C4-2B (cell line): Measurements from ENCODE around the gene RNMT.
A peak's percentile ranks its signal among the peaks of the same experiment; 100 is the strongest.
"Not testable (repeated sequence)": the region's sequence is repeated elsewhere in the genome, so short reads cannot be mapped to it uniquely, and the experiment has no call there.

ENCODE experiments used
- H3K27ac ChIP-seq: fragments of 450-650 bp; 2 replicates; pipeline ENCODE4 v1.5.1; 2017
- CTCF ChIP-seq: fragments of 450-650 bp; conservative IDR thresholded peaks from 2 replicates; pipeline ENCODE4 v1.5.1; 2017; ENCODE audit warnings: mild to moderate bottlenecking
- ZFX ChIP-seq: fragments of 450-650 bp; IDR thresholded peaks from 2 replicates; pipeline ENCODE4 v1.6.1; 2017

Gene RNMT

GRCh38 chr18:13726232-13726971 is at the start of gene RNMT, which contains the start of gene FAM210A:
TSS of gene RNMT (plus strand) at chr18:13726673. CDS start at chr18:13731518, 4,845 bp downstream.
TSS of gene FAM210A (minus strand) at chr18:13726558. CDS start at chr18:13682077, 44,481 bp downstream.
- 0 out of 2 replicates have a peak, but pooled peaks have one; percentile 9 for TF ChIP-seq CTCF
- peak; percentile 79 for TF ChIP-seq ZFX
- peak within 1 kb of the TSS; percentile 82 for H3K27ac ChIP-seq

GRCh38 chr18:13677350-13677749 is 49.1 kb upstream of the RNMT start:
- not testable (repeated sequence) for H3K27ac ChIP-seq

- H3K27ac ChIP-seq = no peak overlapping the region
- no peak for TF ChIP-seq ZFX
- peak; percentile 82 for TF ChIP-seq CTCF
These were observed 45.9 kb upstream of the RNMT start for GRCh38 chr18:13680612-13681011.

GRCh38 chr18:13681701-13682100 is 44.8 kb upstream of the RNMT start:
- TF ChIP-seq ZFX = no peak
- TF ChIP-seq CTCF = no peak
- H3K27ac ChIP-seq = no peak overlapping the region

- no peak overlapping the region for H3K27ac ChIP-seq
- TF ChIP-seq CTCF = no peak
- TF ChIP-seq ZFX = no peak
These were observed 41.9 kb upstream of the RNMT start for GRCh38 chr18:13684546-13684945.

- no peak overlapping the region for H3K27ac ChIP-seq
These were observed 38.0 kb upstream of the RNMT start for GRCh38 chr18:13688191-13689136.

GRCh38 chr18:13690060-13690459 is 36.4 kb upstream of the RNMT start:
- not testable (repeated sequence) for H3K27ac ChIP-seq

More at GRCh38 chr18:13688191-13689136, 38.0 kb upstream of the RNMT start:
- TF ChIP-seq ZFX (no peak), CTCF (no peak)

- not testable (repeated sequence) for H3K27ac ChIP-seq
These were observed 31.1 kb upstream of the RNMT start for GRCh38 chr18:13695337-13695736.
